MV-4-11 (cell line): ENCODE data around the gene TREML4.
"Not testable (repeated sequence)": the region's sequence is repeated elsewhere in the genome, so short reads cannot be mapped to it uniquely, and the experiment has no call there.

Source experiments
- DNase-seq: peaks from one replicate; lab custom pipeline; 2025; lab: John Stamatoyannopoulos, UW

Gene TREML4

DNA sequence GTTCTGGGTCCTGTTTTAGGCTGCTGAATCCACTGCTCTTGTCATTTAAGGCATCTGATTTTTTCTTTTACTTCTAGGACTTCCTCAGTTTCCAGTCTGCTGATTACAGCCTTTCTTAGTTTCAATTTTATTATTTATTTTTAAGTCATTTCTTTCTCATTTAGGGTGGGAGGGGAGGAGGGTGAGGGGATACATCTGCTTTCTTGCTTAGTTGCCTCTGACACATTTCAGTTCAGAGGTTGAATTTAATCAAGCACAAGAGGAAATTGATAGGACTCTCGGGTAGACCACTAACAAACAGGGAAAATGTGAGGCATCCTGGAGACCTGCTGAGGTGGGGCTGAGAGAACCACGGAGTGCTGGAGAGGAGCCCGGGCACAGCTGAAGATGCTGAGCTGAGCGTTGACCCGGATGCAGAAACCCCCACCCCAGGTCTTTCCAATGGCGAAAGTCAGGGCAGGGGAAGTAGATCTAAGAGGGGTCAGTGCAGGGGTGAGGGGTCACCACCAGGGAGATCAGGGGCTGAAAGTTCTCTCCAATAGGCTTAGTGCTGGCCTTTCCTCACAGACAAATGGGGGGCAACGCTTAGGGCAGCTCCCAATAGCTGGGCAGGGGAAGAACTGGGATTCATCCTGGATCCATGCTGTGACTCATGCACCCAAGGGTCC lies 19.6 kb upstream of the TREML4 start:
- no peak for DNase-seq

DNA sequence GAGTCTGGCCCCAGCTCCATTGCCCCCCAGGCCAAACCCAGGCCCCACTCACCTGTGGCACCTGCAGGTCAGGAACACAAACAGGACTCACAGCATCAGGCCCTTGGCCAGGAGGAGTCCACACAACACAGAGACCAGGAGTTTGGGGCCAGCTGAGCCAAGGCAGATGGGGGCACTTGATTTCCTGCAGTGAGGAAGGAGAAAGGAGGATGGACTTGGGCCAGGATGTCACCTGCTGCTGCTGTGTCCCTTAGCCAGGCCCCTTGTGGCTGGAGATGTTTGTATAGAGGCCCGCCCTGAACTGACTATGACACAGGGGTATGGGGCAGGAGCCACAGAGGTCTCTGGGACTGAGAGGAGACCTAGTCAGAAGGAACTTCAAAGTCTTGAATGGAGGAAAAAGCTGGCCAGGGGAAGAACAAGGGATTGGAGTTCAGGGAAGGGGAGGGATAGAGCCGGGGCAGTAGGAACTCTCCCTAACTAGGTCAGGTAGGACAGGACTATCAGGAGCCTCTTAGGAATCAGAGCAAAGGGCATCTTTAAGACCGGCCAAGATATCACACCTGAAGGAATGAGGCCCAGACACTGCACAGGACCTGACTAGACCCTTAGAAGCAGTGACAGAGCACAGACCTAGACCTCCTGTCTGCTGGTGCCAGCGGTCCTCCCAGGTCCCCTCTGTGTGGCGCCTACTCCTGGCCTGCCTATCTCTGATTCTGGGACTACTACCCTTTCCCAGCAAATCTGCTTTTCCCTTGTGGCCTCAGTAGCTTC lies 18.4 kb upstream of the TREML4 start:
- no peak for DNase-seq

DNA sequence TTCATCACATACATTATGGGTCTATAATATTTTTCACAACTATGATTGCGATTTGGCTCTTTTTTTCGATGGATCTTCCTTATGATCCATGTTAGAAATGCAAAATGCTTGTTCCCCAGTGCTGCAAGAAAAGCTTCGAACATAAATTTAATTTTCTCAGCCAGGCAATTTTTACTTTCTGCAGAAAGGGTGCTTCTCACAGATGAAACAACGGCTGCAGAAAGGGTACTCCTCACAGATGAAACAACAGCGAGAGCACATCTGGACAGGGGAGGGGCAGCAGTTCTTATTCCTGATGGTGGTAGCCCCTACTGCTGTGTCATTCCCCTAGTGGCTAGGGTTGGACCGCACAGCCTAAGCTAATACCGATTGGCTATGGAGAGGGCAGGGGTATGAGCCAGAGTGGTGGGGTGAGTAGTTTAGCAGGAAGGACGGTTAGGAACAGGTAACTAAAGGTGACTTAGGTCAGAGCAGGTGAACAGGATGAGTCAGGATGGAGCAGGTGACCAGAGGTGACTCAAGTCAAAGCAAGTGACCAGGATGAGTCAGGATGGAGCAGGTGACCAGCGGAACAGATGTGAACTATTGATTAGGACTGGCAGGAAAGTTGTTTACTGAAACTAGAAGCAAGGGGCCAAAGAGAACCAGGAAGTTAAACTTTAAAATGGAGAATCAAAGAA lies 13.4 kb upstream of the TREML4 start:
- no peak for DNase-seq

DNA sequence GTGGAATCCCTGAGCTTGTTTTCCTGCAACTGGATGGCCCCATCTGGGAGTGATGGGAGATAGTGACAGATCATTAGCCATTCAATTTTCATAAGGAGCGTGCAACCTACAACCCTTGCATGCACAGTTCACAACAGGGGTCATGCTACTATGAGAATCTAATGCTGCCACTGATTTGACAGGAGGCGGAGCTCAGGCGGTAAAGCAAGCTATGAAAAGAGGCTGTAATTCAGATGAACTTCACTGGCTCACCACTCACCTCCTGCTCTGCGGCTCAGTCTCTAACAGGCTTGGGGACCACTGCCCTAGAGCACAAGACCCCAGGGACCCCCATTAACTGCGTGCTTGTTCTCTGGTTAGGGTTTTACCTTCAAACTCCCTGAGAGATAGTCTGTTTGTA lies 12.4 kb upstream of the TREML4 start:
- DNase-seq, result no peak

DNA sequence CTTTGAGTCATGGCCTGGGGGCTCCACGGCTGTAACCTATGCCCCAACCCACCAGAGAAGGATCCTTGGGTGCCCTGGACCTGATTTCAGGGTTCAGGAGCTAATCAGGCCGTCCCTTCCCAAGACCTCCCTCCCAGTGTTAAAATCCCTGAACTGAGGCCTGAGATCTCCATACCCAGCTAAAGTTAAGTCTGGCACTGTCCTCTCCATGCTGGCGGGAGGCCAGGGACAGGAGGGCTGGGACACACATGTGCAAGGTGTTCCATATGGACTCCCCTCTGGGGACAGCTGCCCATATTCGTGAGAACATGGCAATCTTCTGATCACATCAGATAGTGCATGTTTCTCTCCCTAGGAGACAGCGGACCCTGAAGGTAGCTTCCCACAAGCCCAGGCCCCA lies 11.5 kb upstream of the TREML4 start:
- DNase-seq, result no peak

DNA sequence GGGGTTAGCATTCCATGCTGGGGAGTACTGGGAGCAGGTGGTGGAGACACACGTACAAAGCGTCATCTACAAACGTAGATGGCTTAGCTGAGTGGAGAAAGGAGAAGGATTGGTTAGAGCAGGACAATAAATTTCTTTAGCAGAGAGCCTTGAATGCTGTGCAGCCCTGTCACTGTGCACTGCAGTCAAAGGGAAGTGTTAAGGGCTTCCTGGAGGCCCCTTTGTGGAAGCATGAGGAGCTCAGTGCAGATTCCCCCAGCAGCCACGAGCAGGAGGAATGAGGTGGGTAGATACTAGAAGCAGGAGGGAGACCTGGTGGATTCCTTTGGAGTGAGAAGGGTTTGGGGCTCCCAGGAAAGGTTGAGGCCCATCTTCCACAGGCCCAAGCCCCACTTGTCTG lies 6.1 kb upstream of the TREML4 start:
- DNase-seq, result no peak

DNA sequence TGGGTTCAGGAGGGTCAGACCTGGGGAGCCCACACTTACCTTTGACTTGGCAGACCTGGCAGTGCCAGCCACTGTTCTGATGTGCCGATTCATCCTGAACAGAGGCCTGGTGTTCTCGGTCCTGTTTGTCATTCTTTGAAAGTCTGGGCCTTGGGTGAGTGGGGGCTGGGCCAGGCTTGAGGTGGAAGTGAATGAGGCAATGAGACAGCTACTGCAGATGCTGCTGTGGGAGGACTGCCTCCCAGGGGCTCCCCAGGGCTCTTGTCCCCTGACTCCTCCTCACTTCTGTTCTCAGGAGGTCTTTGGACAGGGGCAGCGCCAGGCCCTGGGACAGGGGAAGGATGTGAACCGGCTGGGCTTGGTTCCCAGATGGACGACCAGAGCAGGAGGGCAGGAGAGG lies 5.6 kb upstream of the TREML4 start:
- peak; percentile 10 for DNase-seq

DNA sequence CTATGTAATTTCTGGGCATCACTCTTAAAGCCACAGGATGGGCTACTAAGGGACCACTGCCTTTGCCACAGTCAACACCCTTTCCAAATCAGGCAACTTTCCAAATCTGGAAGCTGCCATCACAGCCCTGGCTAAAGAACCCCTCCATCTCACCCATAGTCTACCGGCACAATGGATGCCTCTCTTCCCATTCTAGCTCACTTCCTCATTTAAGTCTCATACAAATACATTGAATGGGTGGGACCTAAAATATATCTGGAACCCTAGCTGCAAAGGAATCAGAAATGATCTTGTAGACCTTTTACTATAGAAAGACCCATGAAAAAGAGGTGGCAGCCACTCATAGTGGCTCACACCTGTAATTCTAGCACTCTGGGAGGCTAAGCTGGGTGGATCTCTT lies 3.3 kb upstream of the TREML4 start:
- peak; percentile 23 for DNase-seq

DNA sequence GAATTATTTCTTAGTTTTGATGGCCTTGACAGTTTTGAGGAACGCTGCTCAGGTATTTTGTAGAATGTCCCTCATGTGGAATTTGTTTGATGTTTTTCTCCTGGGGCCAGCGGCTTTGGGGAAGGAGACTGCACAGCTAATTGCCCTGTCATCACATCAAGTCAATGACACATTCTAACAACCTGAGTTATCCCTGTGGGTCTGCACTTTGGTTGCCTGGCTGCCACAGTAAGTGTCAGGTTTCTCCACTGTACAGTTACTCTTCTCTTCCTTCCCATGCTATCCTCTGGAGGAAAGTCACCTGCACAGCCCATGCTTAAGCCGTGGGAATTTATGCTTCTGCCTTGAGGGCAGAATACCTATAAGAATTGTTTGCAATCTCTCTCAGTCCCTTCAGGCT lies 1.4 kb upstream of the TREML4 start:
- no peak for DNase-seq

DNA sequence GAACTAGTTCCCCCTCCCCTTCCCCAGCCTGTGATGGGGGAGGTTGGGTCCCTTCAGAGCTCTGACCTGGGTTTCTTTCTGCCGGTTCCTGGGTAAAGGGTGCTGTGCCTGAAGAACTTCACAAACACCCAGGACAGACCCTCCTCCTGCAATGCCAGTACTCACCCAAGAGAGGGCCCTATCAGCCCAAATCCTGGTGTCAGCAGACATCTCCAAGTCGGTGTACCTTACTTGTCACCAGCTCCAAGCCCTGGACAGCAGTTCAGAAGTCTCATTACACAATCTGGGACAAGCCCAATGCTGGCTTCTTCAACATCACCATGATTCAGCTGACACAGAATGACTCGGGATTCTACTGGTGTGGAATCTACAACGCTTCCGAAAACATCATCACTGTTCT lies 467 bp downstream of the TREML4 start:
- DNase-seq, result peak; percentile 40

DNA sequence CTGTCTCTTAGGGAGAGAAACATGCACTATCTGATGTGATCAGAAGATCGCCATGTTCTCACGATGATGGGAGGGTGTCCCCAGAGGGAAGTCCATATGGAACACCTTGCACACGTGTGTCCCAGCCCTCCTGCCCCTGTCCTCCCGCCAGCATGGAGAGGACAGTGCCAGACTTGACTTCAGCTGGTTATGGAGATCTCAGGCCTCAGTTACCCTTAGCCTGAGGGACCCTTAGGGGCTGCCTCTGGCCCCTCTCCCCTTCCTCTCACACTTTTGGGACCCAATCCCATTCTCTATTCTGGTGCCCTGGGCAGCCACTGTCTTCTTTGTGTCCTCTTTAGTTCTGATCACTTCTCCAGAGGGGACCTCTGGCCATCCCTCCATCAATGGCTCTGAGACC lies 1.6 kb downstream of the TREML4 start:
- DNase-seq, result no peak

DNA sequence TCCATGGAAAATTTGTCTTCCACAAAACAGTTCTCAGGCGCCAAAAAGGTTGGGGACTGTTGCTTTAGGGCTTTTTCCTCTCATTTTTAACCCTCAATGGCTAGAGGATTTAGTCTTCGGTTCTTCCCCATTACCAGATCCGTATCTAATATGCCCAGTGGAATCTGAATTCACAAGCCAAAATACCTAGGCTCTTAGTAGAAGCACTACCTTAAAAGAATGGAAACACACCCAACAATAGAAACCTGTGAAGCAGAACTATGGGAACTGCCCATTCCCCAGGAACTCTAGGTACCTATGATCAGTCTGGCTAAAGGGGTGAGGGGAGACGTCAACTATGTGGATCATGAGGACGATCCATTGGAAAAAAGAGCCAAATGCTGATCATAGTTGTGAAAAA lies 3.1 kb downstream of the TREML4 start:
- DNase-seq, result no peak

DNA sequence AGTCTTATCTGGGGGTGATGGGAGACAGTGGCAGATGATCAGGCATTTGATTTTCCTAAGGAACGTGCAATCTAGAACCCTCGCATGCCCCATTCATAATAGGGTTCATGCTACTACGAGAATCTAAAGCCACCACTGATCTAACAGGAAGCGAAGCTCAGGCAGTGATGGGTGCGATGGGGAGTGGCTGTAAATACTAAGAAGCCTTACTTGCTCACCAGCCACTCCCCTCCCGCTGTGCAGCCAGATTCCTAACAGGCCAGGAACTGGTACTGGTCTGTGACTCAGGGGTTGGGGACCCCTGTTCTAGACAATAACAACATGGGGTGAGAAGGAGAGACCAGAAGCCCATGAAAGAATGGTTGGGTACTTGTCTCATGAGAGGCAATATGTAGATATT lies 4.5 kb downstream of the TREML4 start:
- no peak for DNase-seq

DNA sequence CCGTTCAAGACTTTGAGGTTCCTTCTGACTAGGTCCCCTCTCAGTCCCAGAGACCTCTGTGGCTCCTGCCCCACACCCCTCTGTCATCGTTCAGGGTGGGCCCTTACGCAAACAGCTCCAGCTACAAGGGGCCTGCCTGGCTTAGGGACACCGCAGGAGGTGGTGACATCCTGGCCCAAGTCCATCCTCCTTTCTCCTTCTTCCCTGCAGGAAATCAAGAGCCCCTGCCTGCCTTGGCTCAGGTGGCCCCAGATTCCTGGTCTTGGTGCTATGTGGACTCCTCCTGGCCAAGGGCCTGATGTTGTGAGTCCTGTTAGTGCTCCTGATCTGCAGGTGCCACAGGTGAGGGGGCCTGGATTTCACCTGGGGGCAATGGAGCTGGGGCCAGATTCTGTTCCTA lies 8.1 kb downstream of the TREML4 start:
- DNase-seq, result no peak

DNA sequence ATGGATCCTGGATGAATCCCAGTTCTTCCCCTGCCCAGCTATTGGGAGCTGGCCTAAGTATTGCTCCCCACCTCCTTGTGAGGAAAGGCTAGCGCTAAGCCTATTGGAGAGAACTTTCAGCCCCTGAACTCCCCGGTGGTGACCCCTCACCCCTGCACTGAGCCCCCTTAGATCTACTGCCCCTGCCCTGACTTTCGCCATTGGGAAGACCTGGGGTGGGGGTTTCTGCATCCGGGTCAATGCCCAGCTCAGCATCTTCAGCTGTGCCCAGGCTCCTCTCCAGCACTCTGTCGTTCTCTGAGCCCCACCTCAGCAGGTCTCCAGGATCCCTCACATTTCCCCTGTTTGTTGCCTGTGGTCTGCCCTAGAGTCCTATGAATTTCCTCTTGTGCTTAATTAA lies 9.0 kb downstream of the TREML4 start:
- DNase-seq, result no peak

DNA sequence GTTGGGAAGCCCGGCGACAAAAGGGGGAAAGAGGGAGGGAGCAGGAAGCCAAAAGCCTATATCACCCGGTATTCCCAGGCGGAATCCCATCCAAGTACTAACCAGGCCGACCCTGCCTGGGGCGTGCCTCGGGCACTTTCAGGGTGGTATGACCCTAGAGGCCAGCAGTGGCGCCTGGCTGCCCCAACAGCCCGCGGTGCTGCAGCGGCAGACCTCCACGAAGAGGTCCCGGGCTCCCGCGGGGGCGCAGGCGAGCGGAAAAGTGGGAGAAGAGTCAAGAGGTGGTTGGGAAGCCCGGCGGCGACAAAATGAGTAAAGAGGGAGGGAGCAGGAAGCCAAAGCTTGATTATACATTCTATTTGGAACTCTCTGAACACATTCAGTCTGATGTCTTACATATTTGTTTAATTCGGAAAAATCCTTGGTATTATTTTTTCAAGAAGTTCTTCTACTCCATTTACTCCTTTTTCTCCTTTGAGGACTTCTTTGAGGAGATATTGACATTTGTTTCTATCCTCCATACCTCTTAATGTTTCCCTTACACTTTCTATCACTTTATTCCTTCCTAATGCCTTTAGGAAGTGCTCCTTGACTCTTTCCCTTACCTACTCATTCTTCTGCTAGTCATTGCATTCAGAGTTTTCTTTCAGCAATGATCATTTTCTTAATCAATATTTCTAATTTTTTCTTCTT lies 11.5 kb downstream of the TREML4 start:
- DNase-seq, result no peak

DNA sequence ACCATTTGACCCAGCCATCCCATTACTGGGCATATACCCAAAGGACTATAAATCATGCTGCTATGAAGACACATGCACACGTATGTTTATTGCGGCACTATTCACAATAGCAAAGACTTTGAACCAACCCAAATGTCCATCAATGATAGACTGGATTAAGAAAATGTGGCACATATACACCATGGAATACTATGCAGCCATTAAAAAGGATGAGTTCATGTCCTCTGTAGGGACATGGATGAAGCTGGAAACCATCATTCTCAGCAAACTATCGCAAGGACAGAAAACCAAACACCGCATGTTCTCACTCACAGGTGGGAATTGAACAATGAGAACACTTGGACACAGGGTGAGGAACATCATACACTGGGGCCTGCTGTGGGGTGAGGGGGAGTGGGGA lies 18.4 kb downstream of the TREML4 start:
- DNase-seq, result not testable (repeated sequence)

DNA sequence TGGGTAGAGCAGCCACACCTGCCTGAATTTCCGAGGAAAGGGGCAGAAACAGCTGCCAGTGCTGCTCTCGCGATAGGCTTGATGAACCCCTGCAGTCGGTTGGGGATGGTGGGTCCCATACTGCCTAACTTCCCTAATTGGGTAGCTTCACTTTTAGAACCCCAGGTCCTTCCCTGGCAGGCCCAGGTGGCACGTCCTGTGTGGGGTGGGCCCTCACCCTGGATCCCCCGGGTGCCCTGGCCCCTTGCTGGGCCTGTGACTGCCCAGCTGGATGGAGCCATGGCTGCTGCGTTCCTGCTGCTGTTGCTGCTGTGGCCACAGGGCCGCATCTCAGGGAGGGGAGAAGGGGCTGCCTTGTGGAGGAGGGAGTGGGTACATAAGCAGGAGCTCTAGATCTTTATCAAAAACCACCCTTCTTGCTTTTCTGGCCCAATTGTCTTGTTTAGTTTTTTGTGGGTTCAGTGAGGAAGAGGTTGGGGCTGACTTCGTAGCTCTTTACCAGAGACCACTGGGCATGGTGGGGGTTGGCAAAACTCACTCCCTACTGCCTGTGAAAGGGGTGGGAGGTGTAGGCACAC lies 19.2 kb downstream of the TREML4 start:
- no peak for DNase-seq

DNA sequence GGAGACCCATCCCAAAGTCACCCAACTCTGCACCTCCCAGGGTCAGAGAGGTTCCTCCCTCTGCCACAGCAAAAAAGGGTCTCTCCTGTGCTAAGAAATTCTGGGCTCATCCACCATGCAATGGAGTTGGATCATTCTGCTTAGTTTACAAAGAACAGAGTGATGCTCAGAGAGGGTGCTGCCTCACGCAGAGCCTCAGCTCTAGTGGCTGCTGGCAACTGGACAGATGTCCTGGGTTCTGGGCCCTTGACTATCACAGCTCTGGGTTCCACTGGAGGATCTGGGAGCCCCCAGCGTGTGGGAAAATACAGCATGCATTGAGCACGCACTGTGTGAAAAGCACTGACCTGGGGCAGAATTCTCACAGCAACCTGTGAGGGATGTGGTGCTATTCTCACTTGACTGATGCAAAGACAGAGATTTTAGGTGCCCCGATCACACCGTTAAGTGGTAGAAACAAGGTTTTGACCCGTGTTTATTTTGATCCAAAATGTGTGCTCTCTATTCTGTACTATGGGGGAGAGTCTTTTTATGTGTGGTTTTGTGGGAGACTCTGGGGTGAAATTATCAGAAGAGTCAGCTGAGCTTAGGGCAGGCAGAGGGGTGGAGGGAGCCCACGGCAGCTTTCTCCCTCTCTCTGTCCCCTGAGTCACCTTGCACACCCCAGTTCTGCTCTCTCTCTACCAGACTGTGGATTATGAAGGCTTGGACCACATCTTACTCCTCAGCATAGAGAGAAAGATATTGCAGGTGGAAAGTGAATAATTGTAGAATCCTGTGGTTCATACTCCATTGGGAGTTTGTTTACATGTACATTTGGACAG lies 19.9 kb downstream of the TREML4 start:
- DNase-seq, result no peak

DNA sequence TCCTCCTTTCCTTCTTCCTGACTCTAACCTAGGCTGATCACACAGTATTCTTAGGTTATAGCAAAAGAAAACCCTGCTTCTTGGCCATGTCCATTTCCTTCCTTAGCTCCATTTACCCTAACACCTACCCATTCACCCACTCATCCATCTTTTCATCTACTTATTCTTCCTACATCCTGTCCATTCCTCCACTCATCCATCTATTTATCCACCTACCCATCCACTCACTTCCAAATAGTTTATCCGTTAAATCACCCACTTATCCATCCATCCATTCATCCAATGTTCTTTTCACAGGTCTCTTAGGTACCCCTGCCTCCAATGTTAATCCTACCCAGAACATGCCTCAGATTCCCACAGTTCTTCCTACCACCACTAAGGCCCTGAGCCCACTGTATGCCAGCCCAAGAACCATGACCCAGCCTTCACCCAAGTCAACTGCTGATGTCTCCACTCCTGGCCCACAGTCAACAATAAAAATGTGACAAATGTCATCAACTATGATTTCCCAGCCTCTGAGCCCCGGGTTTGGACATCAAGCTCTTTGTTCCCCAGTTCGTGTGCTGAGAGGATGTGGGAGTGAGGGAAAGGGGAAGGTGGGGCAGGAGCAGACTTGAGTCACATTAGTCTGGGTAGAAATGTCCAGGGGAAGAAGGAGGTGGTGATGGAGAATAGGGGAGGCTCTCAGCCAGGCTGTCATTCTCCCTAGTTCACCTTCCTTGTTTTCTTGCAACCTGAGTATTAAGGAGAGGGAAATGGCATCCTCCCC lies 24.4 kb downstream of the TREML4 start:
- DNase-seq, result no peak

DNA sequence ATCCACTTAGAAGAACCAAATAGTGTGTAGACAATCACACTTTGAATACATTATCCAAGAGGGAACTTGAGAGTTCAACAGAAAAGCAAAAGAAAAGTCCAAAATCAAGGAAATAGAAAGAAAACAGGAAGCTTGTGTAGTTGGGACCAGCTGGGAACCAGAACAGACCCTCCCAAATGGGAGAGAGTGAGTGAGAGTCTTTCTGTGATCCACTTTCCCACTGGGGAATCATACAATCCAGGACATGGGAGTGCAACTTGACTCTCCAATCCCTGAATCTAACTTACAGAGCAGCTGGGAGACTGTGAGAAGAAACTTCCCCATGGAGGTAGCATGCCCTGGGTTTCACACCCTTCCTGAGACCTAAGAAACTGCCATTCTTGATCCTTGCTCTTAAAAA lies 27.0 kb downstream of the TREML4 start:
- no peak for DNase-seq
